Neural cell (in vitro differentiated cells): ENCODE results near the gene RAB9A. TPM values are rescaled to one million over a fixed set of nuclear protein-coding genes. Genes with fewer than 3 reads are reported as not detected.

Experiments
- H2AFZ ChIP-seq: fragments of 200-600, 300-800 bp; sonication (generic), shearing (Covaris generic); 2 replicates; pipeline ENCODE4 v1.6.0; 2014; ENCODE audit warnings: low read depth, mild to moderate bottlenecking, antibody characterized with exemption, low read length, moderate library complexity
- H3F3A ChIP-seq: fragments of 200-600 bp; shearing (Covaris generic); 2 replicates; pipeline ENCODE4 v1.6.1; 2016; ENCODE audit warnings: mild to moderate bottlenecking, moderate library complexity, mixed read lengths, antibody characterized with exemption, low read length; ENCODE audit not compliant: insufficient read depth, poor library complexity, severe bottlenecking
- H3K27ac ChIP-seq: fragments of 200-600, 300-800 bp; sonication (generic), shearing (Covaris generic); 2 replicates; pipeline ENCODE4 v1.5.1; 2014; ENCODE audit warnings: mild to moderate bottlenecking, low read length, moderate library complexity
- H3K27me3 ChIP-seq: fragments of 300-800, 200-600 bp; sonication (generic), shearing (Covaris generic); 2 replicates; pipeline ENCODE4 v1.6.0; 2014; ENCODE audit warnings: mild to moderate bottlenecking, low read depth, low read length, moderate library complexity; ENCODE audit not compliant: insufficient read depth
- H3K36me3 ChIP-seq: fragments of 300-800, 200-600 bp; sonication (generic), shearing (Covaris generic); 2 replicates; pipeline ENCODE4 v1.5.1; 2014; ENCODE audit warnings: mild to moderate bottlenecking, antibody characterized with exemption, low read length, moderate library complexity; ENCODE audit not compliant: insufficient read depth
- H3K4me2 ChIP-seq: fragments of 300-800, 200-600 bp; sonication (generic), shearing (Covaris generic); 2 replicates; pipeline ENCODE4 v1.6.0; 2014; ENCODE audit warnings: mild to moderate bottlenecking, low read length
- H3K4me3 ChIP-seq: fragments of 300-800, 200-600 bp; sonication (generic), shearing (Covaris generic); 2 replicates; pipeline ENCODE4 v1.5.1; 2014; ENCODE audit warnings: mild to moderate bottlenecking, low read length, moderate library complexity
- H3K79me2 ChIP-seq: fragments of 200-600 bp; shearing (Covaris generic); replicated peaks from 2 replicates; pipeline ENCODE4 v1.6.0; 2014; ENCODE audit warnings: mild to moderate bottlenecking, low read length, moderate library complexity; ENCODE audit not compliant: insufficient read depth
- H3K9ac ChIP-seq: fragments of 300-800, 200-600 bp; sonication (generic), shearing (Covaris generic); 2 replicates; pipeline ENCODE4 v1.6.1; 2016; ENCODE audit warnings: mild to moderate bottlenecking, low read length, mixed read lengths
- H3K9me2 ChIP-seq: fragments of 200-600 bp; shearing (Covaris generic); 2 replicates; pipeline ENCODE4 v1.6.1; 2016; ENCODE audit warnings: mild to moderate bottlenecking, low read length, mixed read lengths; ENCODE audit not compliant: insufficient read depth
- H3K9me3 ChIP-seq: fragments of 200-600, 300-800 bp; sonication (generic), shearing (Covaris generic); 2 replicates; pipeline ENCODE4 v1.6.1; 2016; ENCODE audit warnings: mild to moderate bottlenecking, mixed run types, low read length, moderate library complexity, mixed read lengths
- H4K20me1 ChIP-seq: fragments of 200-600 bp; shearing (Covaris generic); 2 replicates; pipeline ENCODE4 v1.6.1; 2016; ENCODE audit warnings: mild to moderate bottlenecking, mixed run types; ENCODE audit not compliant: insufficient read depth
- CTCF ChIP-seq: fragments of 450-650 bp; IDR thresholded peaks from 2 replicates; pipeline ENCODE4 v1.5.1; 2014; ENCODE audit warnings: antibody characterized with exemption, mild to moderate bottlenecking, moderate library complexity; ENCODE audit not compliant: poor library complexity, severe bottlenecking
- EP300 ChIP-seq: fragments of 450-650 bp; conservative IDR thresholded peaks from 2 replicates; pipeline ENCODE4 v1.6.1; 2014; ENCODE audit warnings: antibody characterized with exemption, mild to moderate bottlenecking, moderate library complexity; ENCODE audit not compliant: poor library complexity, severe bottlenecking
- EZH2 ChIP-seq: fragments of 200-600, 300-800 bp; shearing (Covaris generic), sonication (generic); IDR thresholded peaks from 2 replicates; pipeline ENCODE4 v1.6.1; 2014; ENCODE audit warnings: antibody characterized with exemption, low read length, borderline replicate concordance, mild to moderate bottlenecking; ENCODE audit not compliant: insufficient read depth, poor library complexity, severe bottlenecking
- MXI1 ChIP-seq: fragments of 450-650 bp; conservative IDR thresholded peaks from 2 replicates; pipeline ENCODE4 v1.6.1; 2014; ENCODE audit warnings: antibody characterized with exemption, mild to moderate bottlenecking; ENCODE audit not compliant: poor library complexity, severe bottlenecking
- POLR2AphosphoS5 ChIP-seq: IDR thresholded peaks from 2 replicates; pipeline ENCODE4 v1.6.1; 2012
- RAD21 ChIP-seq: fragments of 450-650 bp; conservative IDR thresholded peaks from 2 replicates; pipeline ENCODE4 v1.6.1; 2014; ENCODE audit warnings: antibody characterized with exemption, mild to moderate bottlenecking, moderate library complexity
- REST ChIP-seq: IDR thresholded peaks from 2 replicates; pipeline ENCODE4 v1.6.1; 2012; ENCODE audit warnings: borderline replicate concordance
- SMC3 ChIP-seq: fragments of 450-650 bp; conservative IDR thresholded peaks from 2 replicates; pipeline ENCODE4 v1.6.1; 2014; ENCODE audit warnings: antibody characterized with exemption, mild to moderate bottlenecking, moderate library complexity; ENCODE audit not compliant: poor library complexity
- TAF1 ChIP-seq: IDR thresholded peaks from 2 replicates; pipeline ENCODE4 v1.6.1; 2012; ENCODE audit warnings: low read depth
- polyA plus RNA-seq: library from polyadenylated mRNA; depleted of rRNA; stranded (reverse); fragments of >200 nt; gene quantifications from 2 replicates; pipeline ENCODE4 v1.2.3, GENCODE V29; 2014

The RAB9A gene
- polyA plus RNA-seq, 1 donor from 2014 or later = 26.9 TPM

GRCh38 chrX:13698432-13698831 lies 9.5 kb downstream of the RAB9A start:
- Histone ChIP-seq H4K20me1 (no peaks in the 10 kb centered on the region), H3K27me3 (no peaks in the 10 kb centered on the region), H2AFZ (no peak overlapping the region), H3K36me3 (no peaks in the 10 kb centered on the region), H3F3A (no peaks in the 10 kb centered on the region), H3K27ac (no peak overlapping the region), H3K9ac (no peak overlapping the region), H3K4me2 (no peak overlapping the region), H3K9me3 (no peaks in the 10 kb centered on the region), H3K9me2 (no peaks in the 10 kb centered on the region), H3K79me2 (peaks cover 5% of the 10 kb centered on the region), H3K4me3 (no peak overlapping the region)
- TF ChIP-seq EP300 = no peak
- no peak for TF ChIP-seq SMC3
- TF ChIP-seq REST = no peak
- no peak for TF ChIP-seq POLR2AphosphoS5
- no peak for TF ChIP-seq EZH2
- no peak for TF ChIP-seq TAF1
- no peak for TF ChIP-seq RAD21
- TF ChIP-seq MXI1 = no peak
- TF ChIP-seq CTCF = no peak

- H3K9me3 ChIP-seq = no peaks in the 10 kb centered on the region
- H3K4me2 ChIP-seq = no peak overlapping the region
- no peak for TF ChIP-seq EZH2
- TF ChIP-seq EP300 = no peak
- TF ChIP-seq CTCF = no peak
- TF ChIP-seq REST = no peak
- no peak for TF ChIP-seq MXI1
- no peak for TF ChIP-seq SMC3
- no peak for TF ChIP-seq RAD21
- TF ChIP-seq POLR2AphosphoS5 = no peak
- no peak for TF ChIP-seq TAF1
- no peaks in the 10 kb centered on the region for H3K9me2 ChIP-seq
- no peaks in the 10 kb centered on the region for H3K36me3 ChIP-seq
- no peak overlapping the region for H3K27ac ChIP-seq
- no peak overlapping the region for H2AFZ ChIP-seq
- H3F3A ChIP-seq = no peaks in the 10 kb centered on the region
- H3K4me3 ChIP-seq = no peak overlapping the region
- no peak overlapping the region for H3K9ac ChIP-seq
- no peaks in the 10 kb centered on the region for H3K27me3 ChIP-seq
- no peaks in the 10 kb centered on the region for H4K20me1 ChIP-seq
- peaks cover 5% of the 10 kb centered on the region for H3K79me2 ChIP-seq
These were observed 10.4 kb downstream of the RAB9A start for GRCh38 chrX:13699183-13699826.
